HCT116 (cell line): ENCODE results near the gene ACTA2. TPM values are rescaled to one million over a fixed set of nuclear protein-coding genes. Genes with fewer than 3 reads are reported as not detected.

ENCODE experiments used
- ATAC-seq: fragments of 200-7000 bp; cut with Tn5 transposase; 2 replicates; pipeline ENCODE4 v1.9.1; 2020; ENCODE audit warnings: mild to moderate bottlenecking, moderate library complexity
- BruUV-seq: library from RNA; stranded (reverse); fragments of 400-500 nt; replicated peaks from 2 replicates; lab custom pipeline; 2021; lab: Mats Ljungman, UMichigan
- CTCF ChIA-PET: fragments of 300-600 bp; sonication (Branson Sonifier 250); formaldehyde crosslinking; loops from one replicate; lab custom pipeline; 2021; ENCODE audit warnings: antibody characterized with exemption; lab: Charles Lee
- POLR2A ChIA-PET: fragments of 300-600, 350-600 bp; sonication (Branson Sonifier 250); formaldehyde crosslinking; loops from one replicate; lab custom pipeline; 2021; ENCODE audit warnings: antibody characterized with exemption; lab: Charles Lee
- RAD21 ChIA-PET, 2 experiments: fragments of 300-600 bp; sonication (Branson Sonifier 250); formaldehyde crosslinking; loops; one replicate each; lab custom pipeline; 2023; ENCODE audit warnings: low total read pairs in 2 of 2; ENCODE audit not compliant: uncharacterized antibody in 2 of 2, unreplicated experiment in 2 of 2, low non-redundant PET in 1 of 2; lab: Charles Lee
- DNase-seq: peaks from one replicate; pipeline ENCODE4 v3.0.0-alpha.2; 2010; ENCODE audit warnings: low read depth, low spot score
- H2AFZ ChIP-seq: fragments of 200-600 bp; shearing (Covaris generic), sonication (generic); 2 replicates; pipeline ENCODE4 v1.6.1; 2017; ENCODE audit warnings: low read depth, mixed run types, mixed read lengths, antibody characterized with exemption, low read length; ENCODE audit not compliant: poor library complexity, severe bottlenecking
- H3K27ac ChIP-seq: 2 replicates; pipeline ENCODE4 v1.5.1; 2012; ENCODE audit warnings: low read depth, low read length
- H3K27me3 ChIP-seq: fragments of 200-600 bp; sonication (generic); 2 replicates; pipeline ENCODE4 v1.6.1; 2016; ENCODE audit warnings: mixed run types, low read length, mixed read lengths; ENCODE audit not compliant: insufficient read depth
- H3K36me3 ChIP-seq, 2 experiments: fragments of 200-500 bp in 1 of 2; fragments of 200-600 bp in 1 of 2; sonication (Bioruptor generic) in 1 of 2; sonication (generic) in 1 of 2; 2 replicates each; pipeline versions ENCODE4 v1.5.1 to v1.6.1; 2014 to 2016; ENCODE audit warnings: low read length in 2 of 2, inconsistent platforms in 1 of 2, mixed read lengths in 1 of 2, mixed run types in 1 of 2; ENCODE audit not compliant: insufficient read depth in 2 of 2, control insufficient read depth in 1 of 2
- H3K4me1 ChIP-seq, 2 experiments: fragments of 200-600 bp in 1 of 2; sonication (generic) in 1 of 2; 2 replicates each; pipeline versions ENCODE4 v1.5.1 to v1.6.1; 2012 to 2017; ENCODE audit warnings: low read length in 2 of 2, inconsistent platforms in 1 of 2, mild to moderate bottlenecking in 1 of 2, mixed read lengths in 1 of 2, mixed run types in 1 of 2, moderate library complexity in 1 of 2; ENCODE audit not compliant: insufficient read depth in 2 of 2, control insufficient read depth in 1 of 2
- H3K4me2 ChIP-seq: fragments of 200-600 bp; sonication (generic); 2 replicates; pipeline ENCODE4 v1.6.1; 2017; ENCODE audit warnings: mixed run types, low read length, mixed read lengths
- H3K4me3 ChIP-seq, 2 experiments: fragments of 200-600 bp in 1 of 2; sonication (generic) in 1 of 2; replicated peaks in 1 of 2; 2 replicates each; pipeline ENCODE4 v1.5.1; 2011 to 2016; ENCODE audit warnings: low read length in 2 of 2, control low read depth in 1 of 2, low read depth in 1 of 2, mild to moderate bottlenecking in 1 of 2, mixed read lengths in 1 of 2, mixed run types in 1 of 2
- H3K79me2 ChIP-seq: fragments of 200-600 bp; sonication (generic); 2 replicates; pipeline ENCODE4 v1.6.1; 2017; ENCODE audit warnings: mild to moderate bottlenecking, mixed run types, low read length, moderate library complexity, mixed read lengths; ENCODE audit not compliant: insufficient read depth
- H3K9ac ChIP-seq: fragments of 200-600 bp; sonication (generic); 2 replicates; pipeline ENCODE4 v1.6.1; 2016; ENCODE audit warnings: low read length, mixed read lengths
- H3K9me2 ChIP-seq: fragments of 200-600 bp; sonication (generic), shearing (Covaris generic); 2 replicates; pipeline ENCODE4 v1.6.1; 2017; ENCODE audit warnings: mixed run types, mild to moderate bottlenecking, moderate library complexity; ENCODE audit not compliant: insufficient read depth
- H3K9me3 ChIP-seq, 2 experiments: fragments of 200-500 bp in 1 of 2; fragments of 200-600 bp in 1 of 2; sonication (Bioruptor generic) in 1 of 2; sonication (generic) in 1 of 2; 2 replicates each; pipeline ENCODE4 v1.6.1; 2014 to 2017; ENCODE audit warnings: low read length in 2 of 2, mixed read lengths in 2 of 2, inconsistent platforms in 1 of 2, low read depth in 1 of 2, mild to moderate bottlenecking in 1 of 2, mixed run types in 1 of 2, moderate library complexity in 1 of 2; ENCODE audit not compliant: control insufficient read depth in 1 of 2, insufficient read depth in 1 of 2
- H4K20me1 ChIP-seq: fragments of 200-600 bp; sonication (generic), shearing (Covaris generic); 2 replicates; pipeline ENCODE4 v1.6.1; 2017; ENCODE audit warnings: mixed run types, mild to moderate bottlenecking, moderate library complexity; ENCODE audit not compliant: insufficient read depth
- CBX3 ChIP-seq: IDR thresholded peaks from 2 replicates; pipeline ENCODE4 v1.6.1; 2012; ENCODE audit warnings: low read depth
- CEBPB ChIP-seq: IDR thresholded peaks from 2 replicates; pipeline ENCODE4 v1.6.1; 2012; ENCODE audit warnings: low read depth
- CTCF ChIP-seq, 3 experiments: fragments of 200-600 bp in 1 of 3; sonication (generic) in 1 of 3; IDR thresholded peaks in 2 of 3; conservative IDR thresholded peaks in 1 of 3; 2 replicates each; pipeline ENCODE4 v1.5.1; 2012 to 2017; ENCODE audit warnings: low read depth in 2 of 3, low read length in 2 of 3, antibody characterized with exemption in 1 of 3, borderline replicate concordance in 1 of 3, control low read depth in 1 of 3, mild to moderate bottlenecking in 1 of 3, mixed read lengths in 1 of 3, mixed run types in 1 of 3, moderate library complexity in 1 of 3; ENCODE audit not compliant: insufficient read depth in 1 of 3
- EGR1 ChIP-seq: IDR thresholded peaks from 2 replicates; pipeline ENCODE4 v1.6.1; 2012; ENCODE audit warnings: low read depth
- ELF1 ChIP-seq: IDR thresholded peaks from 2 replicates; pipeline ENCODE4 v1.6.1; 2012; ENCODE audit warnings: low read depth, borderline replicate concordance
- MAX ChIP-seq: IDR thresholded peaks from 2 replicates; pipeline ENCODE4 v1.6.1; 2012
- POLR2AphosphoS5 ChIP-seq: IDR thresholded peaks from 2 replicates; pipeline ENCODE4 v1.6.1; 2011; ENCODE audit warnings: mild to moderate bottlenecking, low read depth, low read length, moderate library complexity
- RAD21 ChIP-seq: IDR thresholded peaks from 2 replicates; pipeline ENCODE4 v1.6.1; 2012; ENCODE audit warnings: low read depth, mild to moderate bottlenecking
- SIN3A ChIP-seq: IDR thresholded peaks from 2 replicates; pipeline ENCODE4 v1.6.1; 2012; ENCODE audit warnings: low read depth
- SP1 ChIP-seq: IDR thresholded peaks from 2 replicates; pipeline ENCODE4 v1.6.1; 2012; ENCODE audit warnings: low read depth
- TCF7L2 ChIP-seq: IDR thresholded peaks from 2 replicates; pipeline ENCODE4 v1.7.0; 2011; ENCODE audit warnings: borderline replicate concordance, inconsistent platforms; ENCODE audit not compliant: insufficient read depth, insufficient read length; ENCODE audit errors: extremely low read depth
- YY1 ChIP-seq: IDR thresholded peaks from 2 replicates; pipeline ENCODE4 v1.6.1; 2011; ENCODE audit warnings: low read length, low read depth, moderate library complexity, mild to moderate bottlenecking; ENCODE audit not compliant: insufficient replicate concordance; ENCODE audit errors: extremely low read depth
- intact Hi-C: fragments of 100-400 bp; cut with micrococcal nuclease; formaldehyde crosslinking; loops from 2 replicates; pipeline ENCODE4 v1.10.0; 2022
- total RNA-seq: library from RNA; stranded (reverse); gene quantifications from one replicate; pipeline ENCODE4 v1.2.1, GENCODE V29; 2021; ENCODE audit not compliant: unreplicated experiment
- TF ChIP-seq, protein P1 (sequence below): IDR thresholded peaks from 2 replicates; pipeline ENCODE4 v1.6.1; 2011; ENCODE audit warnings: mild to moderate bottlenecking, low read length, moderate library complexity; ENCODE audit not compliant: insufficient replicate concordance; ENCODE audit errors: extremely low read depth

ACTA2 gene
- total RNA-seq, 1 experiment from 2014 or later = 9.4 TPM

DNA sequence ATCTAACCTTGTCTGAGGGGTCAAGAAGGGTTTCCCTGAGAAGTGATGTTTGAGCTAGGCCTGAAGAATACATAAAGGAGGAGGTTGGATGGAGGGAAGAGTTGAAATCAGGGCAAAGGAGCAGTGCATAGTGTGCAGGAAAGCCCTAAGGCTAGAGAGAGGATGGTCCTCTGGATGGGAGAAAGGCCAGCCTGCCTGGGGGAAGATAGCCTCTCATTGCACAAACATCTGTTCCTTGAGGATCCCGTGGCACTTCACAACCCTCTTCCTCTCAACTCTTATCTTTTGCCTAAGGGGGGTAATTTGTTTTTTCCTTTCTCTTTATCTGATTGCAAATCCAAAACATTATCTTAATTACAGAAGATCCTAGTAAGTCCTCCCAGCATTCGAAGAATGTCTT lies 36.8 kb downstream of the ACTA2 start:
- BruUV-seq = no TSS peak
- no peak overlapping the region for H3K4me2 ChIP-seq
- H3K79me2 ChIP-seq = no peaks in the 10 kb centered on the region
- ATAC-seq (no peak), DNase-seq (no peak)
- no peaks in the 10 kb centered on the region for H3K9me2 ChIP-seq
- no peak overlapping the region for H3K9ac ChIP-seq
- ChIA-PET RAD21 (no interaction called here), CTCF (no interaction called here), POLR2A (no interaction called here)
- H3K4me1 ChIP-seq = no peaks in the 10 kb centered on the region
- H3K4me3 ChIP-seq = no peak overlapping the region
- 0 out of 4 replicates have a peak, but pooled peaks cover 0 to 5% of the 10 kb centered on the region in 2 experiments for H3K36me3 ChIP-seq
- H4K20me1 ChIP-seq = no peaks in the 10 kb centered on the region
- H3K27me3 ChIP-seq = no peaks in the 10 kb centered on the region
- no peaks in the 10 kb centered on the region for H3K9me3 ChIP-seq
- TF ChIP-seq CBX3 = no peak
- no peak for TF ChIP-seq RAD21
- no peak for TF ChIP-seq POLR2AphosphoS5
- TF ChIP-seq CTCF (IDR thresholded peaks at IDR 0.05 in 2 of 3, conservative IDR thresholded peaks at IDR 0.05 in 1 of 3; ENCODE audit: borderline replicate concordance in 1 of 3, insufficient read depth in 1 of 3, low read depth in 2 of 3, low read length in 2 of 3) = no peak
- no peak for TF ChIP-seq SIN3A
- TF ChIP-seq CEBPB = no peak
- TF ChIP-seq, protein P1, sequence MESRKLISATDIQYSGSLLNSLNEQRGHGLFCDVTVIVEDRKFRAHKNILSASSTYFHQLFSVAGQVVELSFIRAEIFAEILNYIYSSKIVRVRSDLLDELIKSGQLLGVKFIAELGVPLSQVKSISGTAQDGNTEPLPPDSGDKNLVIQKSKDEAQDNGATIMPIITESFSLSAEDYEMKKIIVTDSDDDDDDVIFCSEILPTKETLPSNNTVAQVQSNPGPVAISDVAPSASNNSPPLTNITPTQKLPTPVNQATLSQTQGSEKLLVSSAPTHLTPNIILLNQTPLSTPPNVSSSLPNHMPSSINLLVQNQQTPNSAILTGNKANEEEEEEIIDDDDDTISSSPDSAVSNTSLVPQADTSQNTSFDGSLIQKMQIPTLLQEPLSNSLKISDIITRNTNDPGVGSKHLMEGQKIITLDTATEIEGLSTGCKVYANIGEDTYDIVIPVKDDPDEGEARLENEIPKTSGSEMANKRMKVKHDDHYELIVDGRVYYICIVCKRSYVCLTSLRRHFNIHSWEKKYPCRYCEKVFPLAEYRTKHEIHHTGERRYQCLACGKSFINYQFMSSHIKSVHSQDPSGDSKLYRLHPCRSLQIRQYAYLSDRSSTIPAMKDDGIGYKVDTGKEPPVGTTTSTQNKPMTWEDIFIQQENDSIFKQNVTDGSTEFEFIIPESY = no peak
- TF ChIP-seq TCF7L2 = no peak
- no peak for TF ChIP-seq MAX
- TF ChIP-seq YY1 = no peak
- no peak for TF ChIP-seq SP1
- no peak for TF ChIP-seq EGR1
- no peak for TF ChIP-seq ELF1
- H3K27ac ChIP-seq = no peak overlapping the region
- intact Hi-C loops = no loop called here
- H2AFZ ChIP-seq = no peak overlapping the region
